ENCODE measurements around the gene RNU7-1.

RNU7-1 gene

GRCh38 chr12:6952121-6952862 is 8.7 kb downstream of the RNU7-1 start:
- H3K4me3 ChIP-seq (ENCODE audit: low read depth, low read length), result no peak overlapping the region

DNA sequence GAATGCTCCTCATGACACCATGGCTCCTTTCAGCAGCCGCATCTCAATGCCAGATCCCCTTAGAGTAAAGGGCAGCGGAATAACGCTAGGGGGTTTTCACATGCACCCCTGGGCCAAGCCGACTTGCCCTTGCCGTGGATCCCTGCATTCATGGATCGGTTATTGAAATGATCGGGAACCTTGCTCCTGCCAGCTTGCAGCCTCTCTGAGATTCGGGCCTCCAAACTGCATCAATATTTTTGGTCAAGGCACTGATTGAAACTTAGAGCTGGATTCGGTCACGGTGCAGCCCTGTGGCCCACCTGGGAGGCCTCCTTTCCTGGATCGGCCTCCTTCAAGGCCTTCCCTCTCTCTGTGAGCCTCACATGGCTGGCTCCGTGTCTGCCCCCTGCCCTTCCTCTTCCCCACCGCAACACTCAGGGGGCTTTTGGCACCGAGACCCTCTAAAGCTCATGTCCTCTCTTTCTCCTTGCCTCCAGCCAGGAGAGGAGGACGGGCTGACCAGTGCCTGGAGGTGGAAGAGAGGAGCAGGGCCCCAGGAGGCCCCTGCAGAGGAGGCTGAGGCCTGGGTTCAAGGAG is 9.3 kb downstream of the RNU7-1 start:
- H3K4me3 ChIP-seq (ENCODE audit: low read depth, low read length), result no peak overlapping the region

- no peak overlapping the region for H3K4me3 ChIP-seq (ENCODE audit: low read depth, low read length)
Observed at GRCh38 chr12:6953442-6954315, 10.1 kb downstream of the RNU7-1 start.

GRCh38 chr12:6954316-6955107 is 10.9 kb downstream of the RNU7-1 start:
- H3K4me3 ChIP-seq (ENCODE audit: low read depth, low read length), result no peak overlapping the region

GRCh38 chr12:6955108-6956020 is 11.7 kb downstream of the RNU7-1 start:
- H3K4me3 ChIP-seq (ENCODE audit: low read depth, low read length), result no peak overlapping the region

DNA sequence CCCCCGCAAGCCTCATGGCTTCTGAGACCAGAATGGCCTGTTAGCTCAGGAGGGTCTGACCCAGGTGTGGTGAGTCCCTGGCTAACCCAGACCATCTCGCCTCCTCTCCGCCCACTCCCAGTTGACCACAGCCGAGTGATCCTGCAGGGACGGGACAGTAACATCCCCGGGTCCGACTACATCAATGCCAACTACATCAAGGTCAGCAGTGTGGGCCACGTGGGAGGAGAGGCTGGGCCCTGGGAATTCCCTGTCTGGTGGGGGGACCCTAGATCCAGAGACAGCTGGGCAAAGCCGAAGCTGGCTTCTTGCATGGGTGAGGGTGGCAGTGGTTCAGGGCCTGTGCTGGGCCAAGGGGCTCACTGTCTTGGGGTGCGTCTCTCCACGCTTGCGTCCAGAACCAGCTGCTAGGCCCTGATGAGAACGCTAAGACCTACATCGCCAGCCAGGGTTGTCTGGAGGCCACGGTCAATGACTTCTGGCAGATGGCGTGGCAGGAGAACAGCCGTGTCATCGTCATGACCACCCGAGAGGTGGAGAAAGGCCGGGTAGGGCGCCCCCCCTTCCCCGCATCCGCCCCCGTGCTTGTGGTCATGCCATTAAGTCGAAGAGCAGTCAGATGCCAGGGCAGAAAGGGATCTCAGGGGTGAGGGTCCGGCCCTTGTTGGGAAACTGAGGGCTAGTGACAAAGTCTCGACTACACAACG is 12.6 kb downstream of the RNU7-1 start:
- no peak overlapping the region for H3K4me3 ChIP-seq (ENCODE audit: low read depth, low read length)

DNA sequence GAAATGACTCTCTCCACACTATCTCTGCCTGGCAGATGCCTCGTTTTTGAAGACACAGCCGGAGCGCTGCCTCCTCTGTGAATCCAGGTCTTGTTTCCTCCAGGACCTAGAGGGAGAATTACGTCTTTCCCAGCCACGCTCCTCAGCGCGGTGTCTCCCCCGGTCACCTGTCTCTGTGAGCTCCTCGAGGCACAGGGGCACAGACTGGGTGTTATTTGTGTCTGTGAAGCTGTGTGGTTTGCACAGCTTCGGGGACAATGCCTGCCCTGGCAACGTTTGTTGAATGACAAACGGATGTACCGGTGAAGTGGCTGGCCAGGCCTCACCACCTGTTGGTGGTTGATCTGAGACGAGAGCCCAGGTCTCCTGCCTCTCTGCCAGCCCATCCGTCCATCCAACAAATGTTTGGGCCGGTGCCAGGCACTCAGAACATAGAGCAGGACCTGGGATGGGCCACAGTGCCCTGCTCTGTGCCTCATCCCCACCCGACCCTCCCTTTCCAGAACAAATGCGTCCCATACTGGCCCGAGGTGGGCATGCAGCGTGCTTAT is 13.6 kb downstream of the RNU7-1 start:
- H3K4me3 ChIP-seq (ENCODE audit: low read depth, low read length), result no peak overlapping the region

DNA sequence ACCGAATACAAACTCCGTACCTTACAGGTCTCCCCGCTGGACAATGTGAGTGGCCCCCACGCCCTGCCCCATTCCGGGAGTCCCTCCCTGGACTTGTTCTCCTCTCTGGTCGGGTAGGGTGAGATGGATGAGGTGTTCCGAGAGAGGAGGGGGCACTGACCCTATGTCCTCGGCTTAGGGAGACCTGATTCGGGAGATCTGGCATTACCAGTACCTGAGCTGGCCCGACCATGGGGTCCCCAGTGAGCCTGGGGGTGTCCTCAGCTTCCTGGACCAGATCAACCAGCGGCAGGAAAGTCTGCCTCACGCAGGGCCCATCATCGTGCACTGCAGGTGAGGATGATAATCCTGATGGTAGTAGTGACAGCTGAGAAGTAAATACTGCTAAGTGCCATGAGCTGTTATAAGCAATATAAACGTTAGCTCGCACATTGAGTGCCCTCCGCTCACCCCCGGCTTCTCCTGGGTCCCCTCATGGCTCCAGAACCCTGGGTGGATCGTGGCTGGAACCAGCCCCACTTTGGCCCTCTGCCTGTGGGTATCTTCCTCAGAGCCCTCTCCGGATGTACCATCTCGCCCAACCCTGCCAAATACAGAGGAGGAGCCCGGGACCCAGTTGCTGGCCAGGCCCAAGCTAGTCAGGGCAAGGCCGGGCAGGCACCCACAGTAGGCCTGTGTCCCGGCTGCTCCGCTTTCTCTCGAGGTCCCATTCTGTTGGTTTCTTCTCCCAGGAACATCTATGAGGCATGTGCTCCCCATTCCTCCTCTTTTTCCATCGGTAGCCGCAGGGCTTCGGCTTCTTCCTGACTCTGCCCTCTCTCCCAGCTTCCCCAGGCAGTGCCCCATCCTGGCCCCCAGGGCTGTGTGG is 14.4 kb downstream of the RNU7-1 start:
- no peak overlapping the region for H3K4me3 ChIP-seq (ENCODE audit: low read depth, low read length)

GRCh38 chr12:6958609-6959057 is 15.0 kb downstream of the RNU7-1 start:
- H3K4me3 ChIP-seq (ENCODE audit: low read depth, low read length), result no peak overlapping the region

- no peak overlapping the region for H3K4me3 ChIP-seq (ENCODE audit: low read depth, low read length)
Observed at GRCh38 chr12:6959058-6959804, 15.6 kb downstream of the RNU7-1 start.

DNA sequence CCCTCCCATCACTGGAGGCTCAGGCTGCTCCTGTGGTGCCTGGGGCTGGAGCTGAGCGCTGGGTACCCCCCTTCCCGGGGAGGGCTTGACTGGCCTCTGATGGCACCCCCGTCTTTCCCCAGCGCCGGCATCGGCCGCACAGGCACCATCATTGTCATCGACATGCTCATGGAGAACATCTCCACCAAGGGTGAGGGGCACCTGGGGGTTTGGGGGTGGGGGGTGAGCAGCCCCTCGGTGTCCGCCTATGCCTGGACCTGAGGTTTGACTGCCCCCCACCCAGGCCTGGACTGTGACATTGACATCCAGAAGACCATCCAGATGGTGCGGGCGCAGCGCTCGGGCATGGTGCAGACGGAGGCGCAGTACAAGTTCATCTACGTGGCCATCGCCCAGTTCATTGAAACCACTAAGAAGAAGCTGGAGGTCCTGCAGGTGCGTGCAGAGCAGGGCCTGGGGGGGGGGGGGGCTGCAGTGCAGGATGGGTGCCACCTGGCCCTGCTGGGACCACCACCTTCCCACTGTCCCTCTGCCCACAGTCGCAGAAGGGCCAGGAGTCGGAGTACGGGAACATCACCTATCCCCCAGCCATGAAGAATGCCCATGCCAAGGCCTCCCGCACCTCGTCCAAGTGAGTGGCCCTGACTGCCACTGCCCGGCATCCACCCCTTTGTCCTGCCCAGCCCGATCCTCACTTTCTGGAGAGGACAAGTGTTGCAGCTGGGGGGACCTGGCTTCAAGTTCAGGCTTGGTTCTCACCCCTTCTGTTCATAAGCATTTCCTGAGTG is 16.4 kb downstream of the RNU7-1 start:
- H3K4me3 ChIP-seq (ENCODE audit: low read depth, low read length), result no peak overlapping the region

GRCh38 chr12:6960593-6961277 is 17.1 kb downstream of the RNU7-1 start:
- no peak overlapping the region for H3K4me3 ChIP-seq (ENCODE audit: low read depth, low read length)

GRCh38 chr12:6961278-6961694 is 17.7 kb downstream of the RNU7-1 start:
- H3K4me3 ChIP-seq (ENCODE audit: low read depth, low read length), result peak overlapping the region; percentile 89

GRCh38 chr12:6961695-6962284 is 18.2 kb downstream of the RNU7-1 start:
- H3K4me3 ChIP-seq (ENCODE audit: low read depth, low read length), result peak overlapping the region; percentile 89

- H3K4me3 ChIP-seq (ENCODE audit: low read depth, low read length), result peak overlapping the region; percentile 89
Observed at GRCh38 chr12:6962285-6963015, 18.8 kb downstream of the RNU7-1 start.
